Stimulated activated CD4-positive, alpha-beta T cell treated with anti-CD3 and anti-CD28 coated beads, Interleukin-4, amount 100 ng/mL, for 48 hours (primary cell): ENCODE data around the gene ATAD3A.

Experiments
- DNase-seq, 2 donors: peaks; one replicate each; pipeline ENCODE4 v3.0.0-alpha.2; 2020; ENCODE audit warnings: low read depth in 2 of 2

The ATAD3A gene

GRCh38 chr1:1539310-1540089, 27.5 kb downstream of the ATAD3A start:
- no peak for DNase-seq

- DNase-seq = peak; percentile 49 to 57
These were observed 28.3 kb downstream of the ATAD3A start, which contains the start of gene TMEM240 for GRCh38 chr1:1540090-1540817. TSS of gene TMEM240 (minus strand) at chr1:1540624. CDS start at chr1:1540346, 278 bp downstream.

- no peak for DNase-seq
These were observed 29.1 kb downstream of the ATAD3A start for GRCh38 chr1:1540818-1541628.

- no peak for DNase-seq
These were observed 30.2 kb downstream of the ATAD3A start for GRCh38 chr1:1541956-1542765.

- DNase-seq = no peak
These were observed 31.1 kb downstream of the ATAD3A start for GRCh38 chr1:1542766-1543705.

GRCh38 chr1:1543706-1544099, 31.7 kb downstream of the ATAD3A start:
- no peak for DNase-seq

GRCh38 chr1:1544544-1544943, 32.6 kb downstream of the ATAD3A start:
- no peak for DNase-seq

- DNase-seq = no peak
These were observed 34.2 kb downstream of the ATAD3A start for GRCh38 chr1:1545946-1546737.

GRCh38 chr1:1547011-1547410, 35.0 kb downstream of the ATAD3A start:
- no peak for DNase-seq

- no peak for DNase-seq
These were observed 35.5 kb downstream of the ATAD3A start for GRCh38 chr1:1547476-1547875.

GRCh38 chr1:1548591-1548990, 36.6 kb downstream of the ATAD3A start:
- no peak for DNase-seq

- DNase-seq = no peak
These were observed 38.1 kb downstream of the ATAD3A start for GRCh38 chr1:1550087-1550486.

- no peak for DNase-seq
These were observed 38.9 kb downstream of the ATAD3A start for GRCh38 chr1:1550591-1551432.

- DNase-seq = no peak
These were observed 39.7 kb downstream of the ATAD3A start for GRCh38 chr1:1551524-1552262.

GRCh38 chr1:1552263-1552639, 40.3 kb downstream of the ATAD3A start:
- no peak for DNase-seq

- no peak for DNase-seq
These were observed 42.0 kb downstream of the ATAD3A start for GRCh38 chr1:1553821-1554494.

- no peak for DNase-seq
These were observed 42.6 kb downstream of the ATAD3A start for GRCh38 chr1:1554550-1554925.
